H9 (cell line): ENCODE data around the gene MSI2. TPM values are rescaled to one million over a fixed set of nuclear protein-coding genes. Genes with fewer than 3 reads are reported as not detected.
A peak's percentile ranks its signal among the peaks of the same experiment; 100 is the strongest.

Experiments used
- DNase-seq: peaks from one replicate; pipeline ENCODE4 v3.0.0-alpha.2; 2017
- H2AFZ ChIP-seq: one replicate; pipeline ENCODE4 v1.6.1; 2013; ENCODE audit warnings: mild to moderate bottlenecking, low read length, control low read depth, moderate library complexity
- H2AK5ac ChIP-seq: 2 replicates; pipeline ENCODE4 v1.6.1; 2013; ENCODE audit warnings: low read length, control low read depth, mixed read lengths; ENCODE audit not compliant: insufficient read length
- H2BK120ac ChIP-seq: one replicate; pipeline ENCODE4 v1.6.1; 2013; ENCODE audit warnings: low read depth, mild to moderate bottlenecking, low read length, control low read depth, inconsistent platforms; ENCODE audit not compliant: poor library complexity, severe bottlenecking
- H2BK12ac ChIP-seq: 2 replicates; pipeline ENCODE4 v1.6.1; 2013; ENCODE audit warnings: low read length, control low read depth, mixed read lengths, low read depth; ENCODE audit not compliant: insufficient read length
- H2BK15ac ChIP-seq: 2 replicates; pipeline ENCODE4 v1.6.1; 2013; ENCODE audit warnings: low read depth, low read length, control low read depth
- H2BK20ac ChIP-seq: one replicate; pipeline ENCODE4 v1.6.1; 2013; ENCODE audit warnings: low read depth, mild to moderate bottlenecking, low read length, control low read depth, inconsistent platforms; ENCODE audit not compliant: poor library complexity, severe bottlenecking
- H2BK5ac ChIP-seq: 2 replicates; pipeline ENCODE4 v1.6.1; 2013; ENCODE audit warnings: low read length, control low read depth, mixed read lengths; ENCODE audit not compliant: insufficient read length
- H3K14ac ChIP-seq: 2 replicates; pipeline ENCODE4 v1.6.1; 2013; ENCODE audit warnings: low read length, control low read depth; ENCODE audit not compliant: insufficient read depth
- H3K18ac ChIP-seq: 2 replicates; pipeline ENCODE4 v1.6.1; 2013; ENCODE audit warnings: low read depth, mild to moderate bottlenecking, mixed read lengths, low read length, control low read depth; ENCODE audit not compliant: insufficient read length
- H3K23ac ChIP-seq: 2 replicates; pipeline ENCODE4 v1.6.1; 2013; ENCODE audit warnings: low read length, control low read depth, mixed read lengths, low read depth; ENCODE audit not compliant: insufficient read length
- H3K23me2 ChIP-seq: 2 replicates; pipeline ENCODE4 v1.6.1; 2013; ENCODE audit warnings: low read depth, mild to moderate bottlenecking, mixed read lengths, low read length, control low read depth; ENCODE audit not compliant: insufficient read length, poor library complexity, severe bottlenecking
- H3K27ac ChIP-seq: 2 replicates; pipeline ENCODE4 v1.5.1; 2013; ENCODE audit warnings: low read length, control low read depth, mixed read lengths, low read depth; ENCODE audit not compliant: insufficient read length
- H3K27me3 ChIP-seq: 2 replicates; pipeline ENCODE4 v1.6.1; 2013; ENCODE audit warnings: low read length, control low read depth, inconsistent platforms; ENCODE audit not compliant: insufficient read depth
- H3K4ac ChIP-seq: 2 replicates; pipeline ENCODE4 v1.6.1; 2013; ENCODE audit warnings: low read depth, mild to moderate bottlenecking, control low read depth, inconsistent platforms, low read length, moderate library complexity
- H3K4me1 ChIP-seq: 2 replicates; pipeline ENCODE4 v1.6.1; 2013; ENCODE audit warnings: low read length, control low read depth, inconsistent platforms; ENCODE audit not compliant: insufficient read depth
- H3K4me2 ChIP-seq: 2 replicates; pipeline ENCODE4 v1.6.1; 2013; ENCODE audit warnings: low read length, control low read depth, mixed read lengths; ENCODE audit not compliant: insufficient read length, insufficient read depth
- H3K56ac ChIP-seq: 2 replicates; pipeline ENCODE4 v1.6.1; 2013; ENCODE audit warnings: low read depth, mild to moderate bottlenecking, mixed read lengths, low read length, control low read depth; ENCODE audit not compliant: insufficient read length
- H3K79me1 ChIP-seq: 2 replicates; pipeline ENCODE4 v1.6.1; 2013; ENCODE audit warnings: low read depth, mild to moderate bottlenecking, moderate library complexity, low read length, control low read depth, inconsistent platforms; ENCODE audit not compliant: insufficient read depth, poor library complexity, severe bottlenecking
- H3K79me2 ChIP-seq: 2 replicates; pipeline ENCODE4 v1.6.1; 2013; ENCODE audit warnings: low read length, control low read depth, inconsistent platforms; ENCODE audit not compliant: insufficient read depth
- H3K9ac ChIP-seq: 2 replicates; pipeline ENCODE4 v1.6.1; 2013; ENCODE audit warnings: low read length, control low read depth, mixed read lengths; ENCODE audit not compliant: insufficient read length; ENCODE audit errors: extremely low read depth
- H3K9me3 ChIP-seq: one replicate; pipeline ENCODE4 v1.6.1; 2013; ENCODE audit warnings: low read depth, low read length, inconsistent platforms; ENCODE audit not compliant: control insufficient read depth
- H3T11ph ChIP-seq: one replicate; pipeline ENCODE4 v1.6.1; 2013; ENCODE audit warnings: mild to moderate bottlenecking, low read length, control low read depth, inconsistent platforms
- H4K20me1 ChIP-seq: one replicate; pipeline ENCODE4 v1.6.1; 2013; ENCODE audit not compliant: control insufficient read depth, insufficient read length, insufficient read depth
- H4K5ac ChIP-seq: 2 replicates; pipeline ENCODE4 v1.6.1; 2013; ENCODE audit warnings: low read depth, mild to moderate bottlenecking, mixed read lengths, low read length, control low read depth; ENCODE audit not compliant: insufficient read length
- H4K8ac ChIP-seq: replicated peaks from 2 replicates; pipeline ENCODE4 v1.6.1; 2013; ENCODE audit warnings: low read length, control low read depth, mixed read lengths, low read depth; ENCODE audit not compliant: insufficient read length
- H4K91ac ChIP-seq: 2 replicates; pipeline ENCODE4 v1.6.1; 2013; ENCODE audit warnings: low read depth, mild to moderate bottlenecking, moderate library complexity, mixed read lengths, low read length, control low read depth; ENCODE audit not compliant: insufficient read length
- H3K27ac Mint-ChIP-seq, 3 experiments: 2 replicates in 2 of 3; 3 replicates in 1 of 3; pipeline ENCODE4 v1.8.0; 2020 to 2021; ENCODE audit warnings: mixed read lengths in 3 of 3, mild to moderate bottlenecking in 1 of 3, moderate library complexity in 1 of 3
- H3K27me3 Mint-ChIP-seq: 2 replicates; pipeline ENCODE4 v1.8.0; 2021; ENCODE audit warnings: low read depth, mild to moderate bottlenecking, moderate library complexity, mixed read lengths
- H3K36me3 Mint-ChIP-seq, 3 experiments: 2 replicates in 2 of 3; 3 replicates in 1 of 3; pipeline ENCODE4 v1.8.0; 2020 to 2021; ENCODE audit warnings: low read depth in 3 of 3, mixed read lengths in 3 of 3; ENCODE audit not compliant: insufficient read depth in 1 of 3
- H3K4me1 Mint-ChIP-seq, 2 experiments: 2 replicates each; pipeline ENCODE4 v1.8.0; 2020; ENCODE audit warnings: mixed read lengths in 2 of 2
- H3K4me3 Mint-ChIP-seq, 2 experiments: 2 replicates in 1 of 2; 3 replicates in 1 of 2; pipeline ENCODE4 v1.8.0; 2020 to 2021; ENCODE audit warnings: mild to moderate bottlenecking in 2 of 2, mixed read lengths in 2 of 2, moderate library complexity in 1 of 2
- H3K9me3 Mint-ChIP-seq, 2 experiments: 2 replicates in 1 of 2; 3 replicates in 1 of 2; pipeline ENCODE4 v1.8.0; 2020; ENCODE audit warnings: mild to moderate bottlenecking in 2 of 2, mixed read lengths in 2 of 2, moderate library complexity in 1 of 2
- CTCF ChIP-seq: fragments of 200-600 bp; sonication (generic); conservative IDR thresholded peaks from 3 replicates; pipeline ENCODE4 v1.8.0; 2021; ENCODE audit warnings: antibody characterized with exemption, mild to moderate bottlenecking
- WGBS: extraction: QIAGEN DNeasy Blood & Tissue Kit; methylation state at CpG from one replicate; pipeline ENCODE4 v1.1.7; 2013; ENCODE audit warnings: missing lambda C conversion rate, low lambda C conversion rate, mixed read lengths; ENCODE audit not compliant: insufficient read length; ENCODE audit errors: extremely low coverage; 5-methylcytosine and 5-hydroxymethylcytosine counted together
- total RNA-seq: library from RNA; stranded (reverse); gene quantifications from 2 replicates; pipeline ENCODE4 v1.2.1, GENCODE V29; 2021

Gene MSI2
- total RNA-seq, 1 experiment from 2014 or later, result 98.5 TPM

- Histone ChIP-seq H4K91ac (no peak overlapping the region), H3K27me3 (no peaks in the 10 kb centered on the region), H2BK12ac (no peak overlapping the region), H3K9ac (no peak overlapping the region), H3K79me2 (no peaks in the 10 kb centered on the region), H4K8ac (no peak overlapping the region), H2BK20ac (no peak overlapping the region), H3K14ac (peak overlapping the region; percentile 8; the same call in 1 of the 2 replicates), H3K18ac (no peak overlapping the region), H3K27ac (no peak overlapping the region), H4K20me1 (no peaks in the 10 kb centered on the region), H4K5ac (no peak overlapping the region), H3K56ac (no peak overlapping the region), H3K4me2 (no peak overlapping the region), H3K4ac (no peak overlapping the region), H3T11ph (no peak overlapping the region), H3K9me3 (no peaks in the 10 kb centered on the region), H3K23me2 (no peaks in the 10 kb centered on the region), H2AFZ (no peak overlapping the region), H2BK5ac (no peak overlapping the region), H2BK120ac (no peak overlapping the region), H2AK5ac (no peak overlapping the region), H2BK15ac (no peak overlapping the region), H3K4me1 (peaks cover 7% of the 10 kb centered on the region), H3K23ac (no peak overlapping the region), H3K79me1 (no peaks in the 10 kb centered on the region)
- no peak for DNase-seq
- WGBS, result no CpG with 5 or more reads among the region's 4 CpGs
- Mint-ChIP-seq H3K9me3 (no peaks in the 10 kb centered on the region), H3K4me1 (peaks cover 38 to 50% of the 10 kb centered on the region in 2 experiments), H3K36me3 (no peaks in the 10 kb centered on the region), H3K4me3 (no peak overlapping the region), H3K27ac (peak overlapping the region in 1 of 3 experiments; percentile 54; a peak in 2 of 7 replicates), H3K27me3 (no peaks in the 10 kb centered on the region)
- no peak for TF ChIP-seq CTCF
These were observed 230.6 kb downstream of the MSI2 start for GRCh38 chr17:57486882-57487301.
